Measurements from ENCODE around the gene CXCR5.

- TF ChIP-seq CTCF (IDR thresholded peaks at IDR 0.05), result no peak
- no peak for TF ChIP-seq POLR2A (IDR thresholded peaks at IDR 0.05)
Measured at GRCh38 chr11:118884875-118885274, 1.2 kb downstream of the CXCR5 start.
